Stomach (tissue), 4 donors: Measurements from ENCODE around the gene CCDC69.

Experiments used
- EP300 ChIP-seq: sonication (generic); formaldehyde crosslinking; IDR thresholded peaks from one replicate; pipeline ENCODE4 v1.6.1; 2017; ENCODE audit warnings: antibody characterized with exemption
- POLR2A ChIP-seq, 4 donors: fragments of 450-650 bp; IDR thresholded peaks; one replicate each; pipeline ENCODE4 v1.6.1; 2016; ENCODE audit warnings: antibody characterized with exemption in 4 of 4, control low read depth in 2 of 4, mild to moderate bottlenecking in 1 of 4, moderate library complexity in 1 of 4
- POLR2AphosphoS5 ChIP-seq, 3 donors: sonication (generic); formaldehyde crosslinking; IDR thresholded peaks; one replicate each; pipeline ENCODE4 v1.6.1; 2016; ENCODE audit warnings: antibody characterized with exemption in 3 of 3
- TF ChIP-seq, protein P1 (sequence below), 7 experiments: fragments of 450-650 bp in 4 of 7; fragments of 200-600 bp in 3 of 7; sonication (generic) in 3 of 7; IDR thresholded peaks; one replicate each; pipeline ENCODE4 v1.5.1; 2016 to 2019; ENCODE audit warnings: antibody characterized with exemption in 7 of 7, control low read depth in 2 of 7, mild to moderate bottlenecking in 1 of 7

DNA sequence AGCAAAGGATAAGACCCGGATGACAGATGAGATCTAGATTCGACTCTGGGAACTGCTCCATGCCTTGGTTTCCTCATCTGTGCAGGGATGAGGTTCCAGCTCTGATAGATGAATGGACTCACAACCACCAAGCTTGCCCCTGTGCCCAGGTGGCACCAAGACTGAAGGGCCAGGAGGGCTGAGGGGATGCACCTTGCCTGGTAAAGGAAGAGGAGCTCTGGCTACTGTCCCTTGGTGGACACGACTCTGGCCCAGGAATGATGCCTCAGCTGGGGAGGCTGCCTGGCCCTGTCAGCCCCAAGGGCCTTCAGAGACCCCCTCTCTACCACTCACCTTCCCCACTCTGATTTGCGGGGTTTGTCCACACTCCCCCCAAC lies 41.4 kb downstream of the CCDC69 start:
- TF ChIP-seq, protein P1, sequence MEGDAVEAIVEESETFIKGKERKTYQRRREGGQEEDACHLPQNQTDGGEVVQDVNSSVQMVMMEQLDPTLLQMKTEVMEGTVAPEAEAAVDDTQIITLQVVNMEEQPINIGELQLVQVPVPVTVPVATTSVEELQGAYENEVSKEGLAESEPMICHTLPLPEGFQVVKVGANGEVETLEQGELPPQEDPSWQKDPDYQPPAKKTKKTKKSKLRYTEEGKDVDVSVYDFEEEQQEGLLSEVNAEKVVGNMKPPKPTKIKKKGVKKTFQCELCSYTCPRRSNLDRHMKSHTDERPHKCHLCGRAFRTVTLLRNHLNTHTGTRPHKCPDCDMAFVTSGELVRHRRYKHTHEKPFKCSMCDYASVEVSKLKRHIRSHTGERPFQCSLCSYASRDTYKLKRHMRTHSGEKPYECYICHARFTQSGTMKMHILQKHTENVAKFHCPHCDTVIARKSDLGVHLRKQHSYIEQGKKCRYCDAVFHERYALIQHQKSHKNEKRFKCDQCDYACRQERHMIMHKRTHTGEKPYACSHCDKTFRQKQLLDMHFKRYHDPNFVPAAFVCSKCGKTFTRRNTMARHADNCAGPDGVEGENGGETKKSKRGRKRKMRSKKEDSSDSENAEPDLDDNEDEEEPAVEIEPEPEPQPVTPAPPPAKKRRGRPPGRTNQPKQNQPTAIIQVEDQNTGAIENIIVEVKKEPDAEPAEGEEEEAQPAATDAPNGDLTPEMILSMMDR (IDR thresholded peaks at IDR 0.05), result no peak
- TF ChIP-seq POLR2A (IDR thresholded peaks at IDR 0.05) (no peak), POLR2AphosphoS5 (IDR thresholded peaks at IDR 0.05) (no peak), EP300 (no peak)
